Loucy (cell line): ENCODE measurements around the gene AFF2.

Experiments
- H2AFZ ChIP-seq: fragments of 200-600 bp; sonication (generic); 2 replicates; pipeline ENCODE4 v1.6.0; 2016; ENCODE audit warnings: antibody characterized with exemption, mild to moderate bottlenecking, low read length, moderate library complexity
- H3F3A ChIP-seq: fragments of 200-600 bp; 2 replicates; pipeline ENCODE4 v1.6.0; 2016; ENCODE audit warnings: antibody characterized with exemption, low read depth, mild to moderate bottlenecking
- H3K27me3 ChIP-seq: fragments of 200-600 bp; sonication (generic); 2 replicates; pipeline ENCODE4 v1.6.1; 2014; ENCODE audit warnings: low read length, mild to moderate bottlenecking; ENCODE audit not compliant: insufficient read depth, poor library complexity, severe bottlenecking
- H3K36me3 ChIP-seq: fragments of 200-600 bp; sonication (generic); 2 replicates; pipeline ENCODE4 v1.6.1; 2016; ENCODE audit warnings: low read length; ENCODE audit not compliant: insufficient read depth
- H3K4me1 ChIP-seq: fragments of 200-600 bp; sonication (generic); 2 replicates; pipeline ENCODE4 v1.5.1; 2014; ENCODE audit warnings: low read length, mild to moderate bottlenecking; ENCODE audit not compliant: insufficient read depth, poor library complexity, severe bottlenecking
- H3K4me2 ChIP-seq: fragments of 200-600 bp; sonication (generic); 2 replicates; pipeline ENCODE4 v1.6.0; 2014; ENCODE audit warnings: antibody characterized with exemption, low read length, low read depth, mild to moderate bottlenecking; ENCODE audit not compliant: poor library complexity, severe bottlenecking
- H3K4me3 ChIP-seq: fragments of 200-600 bp; sonication (generic); 2 replicates; pipeline ENCODE4 v1.5.1; 2014; ENCODE audit warnings: low read length, mild to moderate bottlenecking, mixed read lengths; ENCODE audit not compliant: poor library complexity, severe bottlenecking
- H3K79me2 ChIP-seq: fragments of 200-600 bp; sonication (generic); 2 replicates; pipeline ENCODE4 v1.6.1; 2014; ENCODE audit warnings: low read length; ENCODE audit not compliant: insufficient read depth
- H3K9ac ChIP-seq: fragments of 200-600 bp; sonication (generic); 2 replicates; pipeline ENCODE4 v1.6.0; 2014; ENCODE audit warnings: mild to moderate bottlenecking, low read depth, low read length, moderate library complexity; ENCODE audit not compliant: poor library complexity, severe bottlenecking
- H3K9me2 ChIP-seq: fragments of 200-600 bp; sonication (generic); replicated peaks from 2 replicates; pipeline ENCODE4 v1.6.1; 2016; ENCODE audit warnings: low read depth, low read length, mixed read lengths
- H3K9me3 ChIP-seq: fragments of 200-600 bp; sonication (generic); 2 replicates; pipeline ENCODE4 v1.6.1; 2014; ENCODE audit warnings: mild to moderate bottlenecking, antibody characterized with exemption, low read length, low read depth; ENCODE audit not compliant: insufficient read depth
- H4K20me1 ChIP-seq: fragments of 200-600 bp; sonication (generic); 2 replicates; pipeline ENCODE4 v1.6.0; 2014; ENCODE audit warnings: antibody characterized with exemption, low read length, mild to moderate bottlenecking; ENCODE audit not compliant: insufficient read depth, poor library complexity, severe bottlenecking
- CTCF ChIP-seq: fragments of 200-600 bp; sonication (generic); conservative IDR thresholded peaks from 2 replicates; pipeline ENCODE4 v1.5.1; 2014; ENCODE audit warnings: mild to moderate bottlenecking, antibody characterized with exemption, low read length
- EZH2phosphoT487 ChIP-seq: fragments of 200-600 bp; IDR thresholded peaks from 2 replicates; pipeline ENCODE4 v1.6.1; 2018; ENCODE audit warnings: antibody characterized with exemption, mild to moderate bottlenecking, moderate library complexity, borderline replicate concordance

AFF2 gene

GRCh38 chrX:148492057-148492456 lies 8.4 kb upstream of the AFF2 start:
- TF ChIP-seq EZH2phosphoT487 (no peak), CTCF (no peak)
- H3K4me3 ChIP-seq: no peak overlapping the region
- H4K20me1 ChIP-seq: no peaks in the 10 kb centered on the region
- peak overlapping the region; percentile 74; the same call in 1 of the 2 replicates for H2AFZ ChIP-seq
- no peaks in the 10 kb centered on the region for H3K79me2 ChIP-seq
- H3K9ac ChIP-seq: no peak overlapping the region
- no peak overlapping the region for H3K4me2 ChIP-seq
- H3F3A ChIP-seq: no peaks in the 10 kb centered on the region
- H3K36me3 ChIP-seq: no peaks in the 10 kb centered on the region
- no peaks in the 10 kb centered on the region for H3K9me3 ChIP-seq
- H3K9me2 ChIP-seq: no peaks in the 10 kb centered on the region
- peaks cover 19% of the 10 kb centered on the region for H3K4me1 ChIP-seq
- H3K27me3 ChIP-seq: no peaks in the 10 kb centered on the region

GRCh38 chrX:148495176-148495575 lies 5.2 kb upstream of the AFF2 start:
- Histone ChIP-seq H4K20me1 (no peaks in the 10 kb centered on the region), H3K79me2 (peaks cover 6% of the 10 kb centered on the region; the same call in 1 of the 2 replicates), H3K9me2 (no peaks in the 10 kb centered on the region), H3K4me2 (no peak overlapping the region), H3K4me1 (peaks cover 49% of the 10 kb centered on the region), H2AFZ (no peak overlapping the region), H3F3A (no peaks in the 10 kb centered on the region), H3K9ac (no peak overlapping the region), H3K4me3 (no peak overlapping the region), H3K36me3 (no peaks in the 10 kb centered on the region), H3K27me3 (no peaks in the 10 kb centered on the region), H3K9me3 (no peaks in the 10 kb centered on the region)
- TF ChIP-seq EZH2phosphoT487 (no peak), CTCF (no peak)

GRCh38 chrX:148498067-148498466 lies 2.4 kb upstream of the AFF2 start:
- Histone ChIP-seq H3K9ac (peak overlapping the region; percentile 68), H3K27me3 (no peaks in the 10 kb centered on the region), H3K36me3 (no peaks in the 10 kb centered on the region), H3K4me1 (peaks cover 48% of the 10 kb centered on the region), H2AFZ (no peak overlapping the region), H3K79me2 (peaks cover 31% of the 10 kb centered on the region), H4K20me1 (no peaks in the 10 kb centered on the region), H3K9me2 (no peaks in the 10 kb centered on the region), H3K4me2 (peak overlapping the region; percentile 69), H3F3A (no peaks in the 10 kb centered on the region), H3K4me3 (peak overlapping the region; percentile 54), H3K9me3 (no peaks in the 10 kb centered on the region)
- TF ChIP-seq EZH2phosphoT487 (no peak), CTCF (no peak)
